HG02763 (cell line): ENCODE measurements around the gene MUC3A.
"Not testable (repeated sequence)": the region's sequence is repeated elsewhere in the genome, so short reads cannot be mapped to it uniquely, and the experiment has no call there.

ENCODE experiments used
- ATAC-seq: cut with Tn5 transposase; IDR thresholded peaks from one replicate; pipeline ENCODE4 v1.9.1; 2021; ENCODE audit warnings: mild to moderate bottlenecking, moderate library complexity; ENCODE audit not compliant: unreplicated experiment

Gene MUC3A

DNA sequence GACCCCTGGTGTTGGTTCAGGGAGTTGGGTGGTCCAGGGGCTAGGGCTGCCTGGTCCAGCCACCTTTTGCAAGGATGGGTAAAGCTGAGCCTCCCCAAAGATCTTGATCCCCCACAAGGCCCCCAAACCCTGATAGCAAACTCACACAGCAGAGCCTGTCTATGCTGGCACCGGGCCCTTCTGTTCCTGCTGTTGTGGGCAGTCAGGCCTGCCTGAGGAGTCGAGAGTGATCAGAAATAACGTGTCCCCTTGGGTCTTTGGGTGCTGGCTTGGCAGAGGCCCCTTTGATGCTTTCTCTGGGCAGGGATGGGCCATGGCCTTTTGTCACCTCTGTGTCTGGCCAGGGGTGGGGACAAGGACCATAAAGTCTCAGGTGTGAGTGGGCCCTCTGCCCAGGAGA lies 19.3 kb downstream of the MUC3A start:
- no peak for ATAC-seq

DNA sequence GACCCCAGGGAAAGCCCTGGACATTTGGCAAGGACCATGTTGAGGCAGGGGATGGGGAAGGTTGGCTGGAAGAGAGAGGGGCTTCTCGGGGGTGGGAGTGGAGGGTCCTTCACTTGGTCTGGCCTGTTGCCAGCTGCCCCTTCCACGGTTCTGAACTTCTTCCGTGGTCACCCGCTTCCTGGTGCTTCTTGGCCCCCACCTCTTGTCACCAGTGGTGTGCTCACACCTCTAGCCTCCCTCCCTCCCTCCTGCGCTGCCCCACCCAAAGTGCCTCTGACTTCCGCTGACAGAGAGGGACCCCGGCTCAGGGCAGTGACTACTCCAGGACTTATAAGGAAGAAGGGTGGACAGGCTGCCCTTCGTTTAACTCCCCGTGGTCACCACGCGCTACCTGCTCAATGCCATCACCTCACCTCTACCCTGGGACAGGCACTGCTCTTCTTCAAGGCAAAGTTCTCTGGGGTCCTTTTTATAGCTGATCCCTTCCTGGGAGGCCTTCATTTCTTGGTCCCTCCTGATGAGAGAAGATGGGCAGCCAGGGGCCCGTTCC lies 19.8 kb downstream of the MUC3A start, which contains the start of gene MUC12:
TSS of gene MUC12 (plus strand) at position 500 of the 550 bp plus-strand sequence. CDS start 58 bp downstream, outside the sequence.
- no peak for ATAC-seq

DNA sequence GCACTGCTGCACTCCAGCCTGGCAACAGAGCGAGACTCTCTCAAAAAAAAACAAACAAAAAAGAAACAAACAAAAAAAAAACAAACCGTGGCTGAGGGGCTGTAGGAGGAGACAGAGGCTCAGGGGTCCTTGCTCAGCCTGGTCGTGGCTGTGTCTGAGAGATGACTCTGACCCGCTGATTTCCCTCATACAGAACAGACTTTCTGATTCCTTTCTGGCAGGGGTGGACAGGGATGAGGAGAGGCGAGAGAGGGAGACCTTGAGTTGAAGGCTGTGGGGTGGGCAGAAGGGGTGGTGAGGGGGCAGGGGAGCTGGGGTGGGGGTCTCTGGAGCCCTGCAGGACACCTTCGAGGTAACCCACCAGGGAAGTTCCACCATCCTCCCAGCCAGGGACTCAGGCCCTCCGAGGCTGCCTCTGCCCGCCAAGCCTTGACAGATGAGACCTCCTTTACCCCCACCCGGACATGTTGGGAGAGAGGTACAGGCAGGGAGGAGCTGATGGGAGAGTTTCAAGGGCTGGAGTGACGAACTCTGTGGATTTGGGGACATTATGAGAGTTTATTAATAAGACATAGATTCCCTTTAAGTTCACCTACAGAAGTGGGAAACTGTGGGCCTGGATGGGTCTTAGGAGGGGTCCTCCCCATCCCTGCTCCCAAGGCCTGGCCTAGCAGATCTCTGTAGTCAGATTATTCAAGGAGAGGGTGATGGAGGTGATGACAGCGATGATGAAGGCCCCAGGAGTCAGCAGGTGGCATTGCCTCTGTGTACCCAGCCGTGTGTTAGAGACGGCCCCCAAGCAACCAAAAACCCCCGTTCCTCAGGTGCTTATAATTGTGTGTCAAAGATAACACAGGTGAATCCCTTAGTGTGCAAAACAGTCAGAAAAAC lies 22.0 kb downstream of the MUC3A start:
- ATAC-seq: no peak

DNA sequence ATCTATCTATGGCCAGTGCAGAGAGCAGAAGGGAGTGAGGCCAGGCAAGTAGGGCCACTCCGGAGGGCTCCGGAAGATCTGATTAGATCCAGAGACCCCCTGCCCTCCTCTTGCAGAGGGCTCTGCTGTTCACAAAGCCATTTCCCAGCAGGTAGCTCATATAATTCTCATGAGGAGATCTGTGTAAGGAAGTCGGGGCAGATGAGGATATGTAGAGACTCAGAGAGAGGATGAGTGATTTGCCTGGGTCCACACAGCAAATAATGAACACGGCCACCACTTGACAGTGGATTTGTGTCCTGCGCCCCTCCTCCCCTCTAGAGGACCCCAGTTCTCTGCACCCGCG lies 22.6 kb downstream of the MUC3A start:
- no peak for ATAC-seq

DNA sequence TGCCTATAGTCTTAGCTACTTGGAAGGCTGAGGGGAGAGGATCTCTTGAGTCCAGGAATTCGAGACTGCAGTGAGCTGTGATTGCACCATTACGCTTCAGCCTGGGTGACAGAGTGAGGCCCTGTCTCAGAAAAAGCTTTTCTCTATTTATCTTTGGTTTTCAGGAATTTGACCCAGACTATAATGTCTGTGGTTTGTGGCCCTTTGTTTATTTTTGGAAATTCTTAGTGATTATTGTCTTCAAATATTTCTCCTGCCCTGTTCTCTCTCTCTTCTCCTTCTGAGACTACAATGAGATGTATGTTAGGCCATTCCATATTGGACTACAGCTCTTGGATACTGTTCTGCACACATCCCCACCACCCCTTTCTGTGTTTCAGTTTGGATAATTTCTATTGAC lies 24.7 kb downstream of the MUC3A start:
- no peak for ATAC-seq

DNA sequence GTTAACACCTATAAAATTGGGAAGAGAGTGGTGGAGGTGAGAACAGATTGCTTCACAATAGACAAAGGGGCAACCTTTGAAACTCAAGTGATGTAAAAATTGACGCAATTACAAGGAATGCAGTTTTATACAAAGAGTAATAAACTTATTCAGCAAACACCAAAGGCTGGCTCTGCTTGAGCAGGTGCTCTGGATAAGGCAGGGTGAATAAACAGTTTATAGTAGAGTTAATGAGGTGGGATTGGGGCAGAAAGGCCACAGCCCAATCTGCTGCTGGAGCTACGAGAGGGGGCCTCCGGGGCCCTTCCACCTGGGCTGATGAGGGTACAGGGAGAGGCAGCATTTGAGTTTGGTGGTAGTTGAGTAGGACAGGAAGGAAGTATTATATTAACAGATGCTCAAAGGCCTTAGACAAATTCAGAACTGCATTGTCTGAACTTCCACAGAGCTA lies 26.1 kb downstream of the MUC3A start:
- ATAC-seq: no peak

DNA sequence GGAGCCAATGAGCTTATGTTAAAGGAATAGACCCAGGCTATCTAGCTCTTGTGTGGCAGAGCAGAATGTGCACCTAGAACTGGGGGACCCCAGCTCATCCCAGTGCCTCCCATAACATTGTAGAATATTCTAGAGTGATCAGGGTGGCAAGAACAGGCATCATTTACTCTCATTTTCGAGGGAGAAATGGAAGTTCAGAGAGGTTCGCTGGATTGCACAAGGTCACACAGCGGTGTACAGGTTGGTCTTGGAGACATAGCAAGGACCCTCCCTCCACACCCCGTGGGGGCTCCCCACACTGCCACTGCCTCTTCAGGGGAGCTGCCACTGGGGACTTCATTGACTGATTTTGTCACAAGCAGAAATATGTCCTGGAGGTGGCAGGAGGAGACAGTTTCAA lies 29.0 kb downstream of the MUC3A start:
- ATAC-seq: no peak

DNA sequence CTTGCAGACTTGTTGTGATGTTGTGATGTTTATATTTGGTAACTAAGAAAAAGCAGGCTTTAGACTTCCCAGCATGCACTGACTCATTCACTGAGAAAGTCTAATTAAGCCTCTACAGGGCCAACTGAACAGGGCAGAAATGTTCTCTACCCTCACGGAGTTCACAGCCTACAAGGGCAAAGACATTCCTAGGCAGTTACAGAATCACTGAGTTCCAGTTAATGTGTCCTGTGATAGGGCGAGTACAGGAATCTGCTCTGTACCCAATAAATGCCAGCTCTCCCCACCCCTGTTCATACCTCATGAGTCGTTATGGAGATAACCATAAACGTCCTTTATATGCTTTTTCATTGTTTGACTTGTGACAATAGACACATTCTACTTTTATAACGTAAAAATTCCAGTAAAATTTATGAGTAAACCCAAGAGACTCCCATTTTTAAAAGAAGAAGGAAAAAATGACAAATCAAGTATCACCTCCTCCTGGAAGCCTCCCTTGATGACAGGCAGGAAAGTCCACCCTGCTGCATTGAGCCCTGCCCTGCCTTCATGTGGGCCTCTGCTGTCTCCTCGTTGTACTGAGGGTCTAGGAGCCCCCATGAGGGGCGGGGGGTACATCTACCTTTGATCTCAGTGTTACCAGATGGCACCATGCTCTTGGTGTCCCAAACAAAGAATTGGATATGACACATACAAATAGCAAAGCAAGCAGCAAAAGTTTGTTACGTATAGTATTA lies 34.3 kb downstream of the MUC3A start:
- ATAC-seq: no peak

DNA sequence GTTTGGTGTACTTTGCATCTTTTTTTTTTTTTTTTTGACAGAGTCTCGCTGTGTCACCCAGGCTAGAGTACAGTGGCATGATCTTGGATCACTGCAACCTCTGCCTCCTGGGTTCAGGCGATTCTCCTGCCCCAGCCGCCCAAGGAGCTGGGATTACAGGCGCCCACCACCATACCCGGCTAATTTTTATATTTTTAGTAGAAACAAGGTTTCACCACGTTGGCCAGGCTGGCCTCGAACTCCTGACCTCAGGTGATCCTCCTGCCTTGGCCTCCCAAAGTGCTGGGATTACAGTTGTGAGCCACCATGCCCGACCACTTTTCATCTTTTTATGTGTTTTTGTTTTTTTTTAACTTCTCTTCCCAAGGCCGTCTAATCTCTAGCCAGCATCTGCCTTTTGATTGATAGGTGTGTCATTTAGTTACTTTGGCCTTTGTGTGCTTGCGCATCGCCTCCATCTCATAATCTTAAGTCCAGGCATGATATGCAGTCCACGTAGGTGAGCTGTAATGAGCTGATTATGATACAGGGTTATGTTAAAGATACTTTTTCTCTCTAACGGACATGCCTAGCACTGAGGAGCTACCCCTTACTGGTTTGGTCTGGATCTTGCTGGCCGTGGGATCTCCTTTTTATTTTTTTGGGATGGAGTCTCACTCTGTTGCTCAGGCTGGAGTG lies 35.0 kb downstream of the MUC3A start:
- not testable (repeated sequence) for ATAC-seq

DNA sequence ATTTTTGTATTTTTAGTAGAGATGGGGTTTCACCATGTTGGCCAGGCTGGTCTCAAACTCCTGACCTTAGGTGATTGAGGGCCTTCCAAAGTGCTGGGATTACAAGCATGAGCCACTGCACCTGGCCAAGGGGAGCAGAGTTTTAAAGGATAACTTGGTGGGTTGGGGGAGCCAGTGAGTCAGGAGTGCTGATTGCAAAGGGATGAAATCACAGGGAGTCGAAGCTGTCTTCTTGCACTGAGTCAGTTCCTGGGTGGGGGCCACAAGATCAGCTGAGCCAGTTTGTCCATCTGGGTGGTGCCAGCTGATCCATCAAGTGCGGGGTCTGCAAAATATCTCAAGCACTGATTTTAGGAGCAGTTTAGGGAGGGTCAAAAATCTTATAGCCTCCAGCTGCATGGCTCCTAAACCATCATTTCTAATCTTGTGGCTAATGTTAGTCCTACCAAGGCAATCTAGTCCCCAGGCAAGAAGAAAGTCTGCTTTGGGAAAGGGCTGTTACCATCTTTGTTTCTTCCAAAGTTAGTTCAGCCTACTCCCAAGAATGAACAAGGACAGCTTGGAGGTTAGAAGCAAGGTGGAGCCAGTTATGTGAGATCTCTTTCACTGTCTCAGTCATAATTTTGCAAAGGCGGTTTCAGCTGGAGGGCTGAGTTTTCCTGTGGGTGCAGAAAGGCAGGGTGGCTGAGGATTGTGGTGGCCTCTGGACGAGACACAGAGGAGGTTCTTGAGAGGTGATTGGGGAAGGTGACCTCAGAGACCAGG lies 35.9 kb downstream of the MUC3A start:
- not testable (repeated sequence) for ATAC-seq

DNA sequence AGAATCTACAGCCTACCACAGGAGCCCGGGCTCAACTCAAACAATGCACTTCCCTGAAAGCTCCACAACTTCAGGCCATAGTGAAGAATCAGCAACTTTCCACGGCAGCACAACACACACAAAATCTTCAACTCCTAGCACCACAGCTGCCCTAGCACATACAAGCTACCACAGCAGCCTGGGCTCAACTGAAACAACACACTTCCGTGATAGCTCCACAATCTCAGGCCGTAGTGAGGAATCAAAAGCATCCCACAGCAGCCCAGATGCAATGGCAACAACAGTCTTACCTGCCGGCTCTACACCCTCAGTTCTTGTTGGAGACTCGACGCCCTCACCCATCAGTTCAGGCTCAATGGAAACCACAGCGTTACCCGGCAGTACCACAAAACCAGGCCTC lies 42.3 kb downstream of the MUC3A start:
- no peak for ATAC-seq

DNA sequence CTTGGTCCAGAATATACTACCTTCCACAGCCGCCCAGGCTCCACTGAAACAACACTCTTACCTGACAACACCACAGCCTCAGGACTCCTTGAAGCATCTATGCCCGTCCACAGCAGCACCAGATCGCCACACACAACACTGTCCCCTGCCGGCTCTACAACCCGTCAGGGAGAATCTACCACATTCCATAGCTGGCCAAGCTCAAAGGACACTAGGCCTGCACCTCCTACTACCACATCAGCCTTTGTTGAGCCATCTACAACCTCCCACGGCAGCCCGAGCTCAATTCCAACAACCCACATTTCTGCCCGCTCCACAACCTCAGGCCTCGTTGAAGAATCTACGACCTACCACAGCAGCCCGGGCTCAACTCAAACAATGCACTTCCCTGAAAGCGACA lies 42.9 kb downstream of the MUC3A start:
- ATAC-seq: not testable (repeated sequence)

DNA sequence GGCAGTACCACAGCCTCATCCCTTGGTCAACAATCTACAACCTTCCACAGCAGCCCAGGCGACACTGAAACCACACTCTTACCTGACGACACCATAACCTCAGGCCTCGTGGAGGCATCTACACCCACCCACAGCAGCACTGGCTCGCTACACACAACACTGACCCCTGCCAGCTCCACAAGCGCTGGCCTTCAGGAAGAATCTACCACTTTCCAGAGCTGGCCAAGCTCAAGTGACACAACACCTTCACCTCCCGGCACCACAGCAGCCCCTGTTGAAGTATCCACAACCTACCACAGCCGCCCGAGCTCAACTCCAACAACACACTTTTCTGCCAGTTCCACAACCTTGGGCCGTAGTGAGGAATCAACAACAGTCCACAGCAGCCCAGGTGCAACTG lies 45.3 kb downstream of the MUC3A start:
- ATAC-seq: not testable (repeated sequence)

DNA sequence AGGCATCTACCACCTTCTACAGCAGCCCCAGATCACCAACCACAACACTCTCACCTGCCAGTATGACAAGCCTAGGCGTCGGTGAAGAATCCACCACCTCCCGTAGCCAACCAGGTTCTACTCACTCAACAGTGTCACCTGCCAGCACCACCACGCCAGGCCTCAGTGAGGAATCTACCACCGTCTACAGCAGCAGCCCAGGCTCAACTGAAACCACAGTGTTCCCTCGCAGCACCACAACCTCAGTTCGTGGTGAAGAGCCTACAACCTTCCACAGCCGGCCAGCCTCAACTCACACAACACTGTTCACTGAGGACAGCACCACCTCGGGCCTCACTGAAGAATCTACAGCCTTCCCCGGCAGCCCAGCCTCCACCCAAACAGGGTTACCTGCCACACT lies 49.2 kb downstream of the MUC3A start:
- not testable (repeated sequence) for ATAC-seq

DNA sequence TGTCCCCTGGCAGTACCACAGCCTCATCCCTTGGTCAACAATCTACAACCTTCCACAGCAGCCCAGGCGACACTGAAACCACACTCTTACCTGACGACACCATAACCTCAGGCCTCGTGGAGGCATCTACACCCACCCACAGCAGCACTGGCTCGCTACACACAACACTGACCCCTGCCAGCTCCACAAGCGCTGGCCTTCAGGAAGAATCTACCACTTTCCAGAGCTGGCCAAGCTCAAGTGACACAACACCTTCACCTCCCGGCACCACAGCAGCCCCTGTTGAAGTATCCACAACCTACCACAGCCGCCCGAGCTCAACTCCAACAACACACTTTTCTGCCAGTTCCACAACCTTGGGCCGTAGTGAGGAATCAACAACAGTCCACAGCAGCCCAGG lies 50.0 kb downstream of the MUC3A start:
- not testable (repeated sequence) for ATAC-seq

DNA sequence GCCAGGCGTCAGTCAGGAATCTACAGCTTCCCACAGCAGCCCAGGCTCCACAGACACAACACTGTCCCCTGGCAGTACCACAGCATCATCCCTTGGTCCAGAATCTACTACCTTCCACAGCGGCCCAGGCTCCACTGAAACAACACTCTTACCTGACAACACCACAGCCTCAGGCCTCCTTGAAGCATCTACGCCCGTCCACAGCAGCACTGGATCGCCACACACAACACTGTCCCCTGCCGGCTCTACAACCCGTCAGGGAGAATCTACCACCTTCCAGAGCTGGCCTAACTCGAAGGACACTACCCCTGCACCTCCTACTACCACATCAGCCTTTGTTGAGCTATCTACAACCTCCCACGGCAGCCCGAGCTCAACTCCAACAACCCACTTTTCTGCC lies 50.7 kb downstream of the MUC3A start:
- not testable (repeated sequence) for ATAC-seq

DNA sequence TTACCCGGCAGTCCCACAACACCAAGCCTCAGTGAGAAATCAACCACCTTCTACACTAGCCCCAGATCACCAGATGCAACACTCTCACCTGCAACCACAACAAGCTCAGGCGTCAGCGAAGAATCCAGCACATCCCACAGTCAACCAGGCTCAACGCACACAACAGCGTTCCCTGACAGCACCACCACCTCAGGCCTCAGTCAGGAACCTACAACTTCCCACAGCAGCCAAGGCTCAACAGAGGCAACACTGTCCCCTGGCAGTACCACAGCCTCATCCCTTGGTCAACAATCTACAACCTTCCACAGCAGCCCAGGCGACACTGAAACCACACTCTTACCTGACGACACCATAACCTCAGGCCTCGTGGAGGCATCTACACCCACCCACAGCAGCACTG lies 53.0 kb downstream of the MUC3A start:
- not testable (repeated sequence) for ATAC-seq

DNA sequence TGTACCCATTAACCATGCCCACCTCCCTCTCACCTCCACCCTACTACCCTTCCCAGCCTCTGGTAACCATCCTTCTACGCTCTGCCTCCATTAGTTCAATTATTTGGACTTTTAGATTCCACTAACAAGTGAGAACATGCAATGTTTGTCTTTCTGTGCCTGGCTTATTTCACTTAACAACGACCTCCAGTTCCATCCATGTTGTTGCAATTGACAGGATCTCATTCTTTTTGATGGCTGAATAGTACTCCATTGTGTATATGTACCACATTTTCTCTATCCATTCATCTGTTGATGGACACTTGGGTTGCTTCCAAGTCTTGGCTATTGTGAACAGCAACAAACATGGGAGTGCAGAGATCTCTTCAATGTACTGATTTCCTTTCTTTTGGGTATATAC lies 58.0 kb downstream of the MUC3A start:
- ATAC-seq: not testable (repeated sequence)

DNA sequence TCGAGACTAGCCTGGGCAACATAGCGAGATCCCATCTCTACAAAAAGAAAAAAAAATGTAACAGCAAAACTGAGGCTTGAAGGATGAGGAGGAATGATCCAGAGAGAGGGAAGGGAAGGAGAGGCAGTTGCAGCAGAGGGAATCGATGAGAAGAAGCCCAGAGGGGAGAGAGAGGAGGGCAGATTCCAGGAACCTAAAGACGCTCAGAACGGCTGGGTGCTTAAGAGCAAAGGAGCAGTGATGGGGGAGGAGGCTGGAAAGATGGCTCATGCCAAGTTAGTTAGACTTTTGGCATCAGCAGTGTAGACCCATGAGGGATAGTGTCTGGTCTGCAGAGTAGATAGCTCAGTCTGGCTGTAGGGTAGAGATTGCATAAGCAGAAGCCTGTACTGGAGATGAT lies 60.3 kb downstream of the MUC3A start:
- ATAC-seq: no peak

DNA sequence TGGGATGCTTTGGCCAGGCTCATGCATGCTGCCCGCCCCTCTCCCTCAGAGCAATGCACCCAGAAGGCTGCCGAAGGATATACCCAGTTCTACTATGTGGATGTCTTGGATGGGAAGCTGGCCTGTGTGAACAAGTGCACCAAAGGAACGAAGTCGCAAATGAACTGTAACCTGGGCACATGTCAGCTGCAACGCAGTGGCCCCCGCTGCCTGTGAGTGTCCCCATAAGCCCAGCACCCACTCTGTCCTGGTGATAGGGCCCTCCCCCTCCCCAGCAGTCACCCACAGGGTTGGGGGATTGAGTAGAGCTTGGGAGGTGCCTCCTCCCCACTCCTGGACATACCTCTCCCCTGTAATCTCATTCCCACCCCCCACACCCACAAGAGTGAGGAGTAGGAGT lies 63.6 kb downstream of the MUC3A start:
- ATAC-seq: no peak
